Large intestine (tissue), 3 donors: ENCODE results near the gene TRAPPC10. TPM values are rescaled to one million over a fixed set of nuclear protein-coding genes. Genes with fewer than 3 reads are reported as not detected.

Experiments
- DNase-seq, 2 donors: peaks; one replicate each; pipeline versions ENCODE4 v3.0.0 to v3.0.0-alpha.2; 2013
- H3K27ac ChIP-seq: one replicate; pipeline ENCODE4 v1.5.1; 2013; ENCODE audit warnings: low read length
- H3K27me3 ChIP-seq: 2 replicates; pipeline ENCODE4 v1.6.1; 2013; ENCODE audit warnings: low read length; ENCODE audit not compliant: control insufficient read depth, insufficient read depth
- H3K36me3 ChIP-seq: 2 replicates; pipeline ENCODE4 v1.6.1; 2013; ENCODE audit warnings: low read length; ENCODE audit not compliant: control insufficient read depth, insufficient read depth
- H3K4me1 ChIP-seq: one replicate; pipeline ENCODE4 v1.6.1; 2013; ENCODE audit warnings: low read length; ENCODE audit not compliant: control insufficient read depth, insufficient read depth
- H3K4me3 ChIP-seq: one replicate; pipeline ENCODE4 v1.5.1; 2013; ENCODE audit warnings: low read length
- H3K9me3 ChIP-seq: one replicate; pipeline ENCODE4 v1.6.1; 2013; ENCODE audit warnings: mild to moderate bottlenecking, low read depth, low read length, moderate library complexity; ENCODE audit not compliant: control insufficient read depth
- WGBS: methylation state at CpG from one replicate; pipeline ENCODE4 v1.1.5; 2013; ENCODE audit warnings: low lambda C conversion rate; ENCODE audit not compliant: insufficient coverage; 5-methylcytosine and 5-hydroxymethylcytosine counted together
- polyA plus RNA-seq: library from polyadenylated mRNA; unstranded; fragments of 120-200 nt; gene quantifications from one replicate; pipeline ENCODE4 v1.2.1, GENCODE V29; 2013

TRAPPC10 gene
- polyA plus RNA-seq, 1 donor = 36.6 TPM

DNA sequence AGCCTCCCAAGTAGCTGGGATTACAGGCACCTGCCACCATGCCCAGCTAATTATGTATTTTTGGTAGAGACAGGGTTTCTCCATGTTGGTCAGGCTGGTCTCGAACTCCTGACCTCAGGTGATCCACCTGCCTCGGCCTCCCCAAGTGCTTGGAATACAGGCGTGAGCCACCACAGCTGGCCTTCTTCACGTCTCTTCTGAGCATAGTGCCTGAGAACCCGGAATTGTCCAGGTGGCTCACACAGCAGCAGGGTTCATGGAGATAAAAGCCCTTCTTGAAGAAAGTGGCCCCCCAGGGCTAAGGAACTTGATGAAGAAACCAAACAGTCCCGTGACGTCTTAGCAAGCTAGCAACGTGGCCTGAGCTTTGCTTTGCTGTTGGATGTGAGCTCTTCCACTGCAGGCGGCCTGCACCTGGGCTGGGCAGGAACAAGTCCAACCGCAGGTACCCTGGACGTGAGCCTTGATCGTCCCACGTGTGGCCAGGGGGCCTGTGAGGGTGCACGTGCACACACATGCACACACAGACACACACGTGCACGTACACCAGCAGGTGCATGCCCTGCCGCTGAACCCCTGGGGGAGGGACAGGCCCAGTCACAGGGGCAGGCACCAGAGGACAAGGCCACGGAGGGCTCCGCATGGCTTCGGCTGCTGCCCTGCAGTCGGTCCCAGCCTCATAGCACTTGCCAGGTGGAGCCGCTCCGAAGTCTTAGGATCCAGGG is 23.4 kb upstream of the TRAPPC10 start:
- H3K27ac ChIP-seq = no peak overlapping the region
- no peak overlapping the region for H3K4me3 ChIP-seq
- no peaks in the 10 kb centered on the region for H3K36me3 ChIP-seq
- H3K4me1 ChIP-seq = no peaks in the 10 kb centered on the region
- WGBS = no CpG with 5 or more reads among the region's 23 CpGs
- peaks cover 12% of the 10 kb centered on the region for H3K27me3 ChIP-seq
- DNase-seq = no peak
- H3K9me3 ChIP-seq = peaks cover 7% of the 10 kb centered on the region

DNA sequence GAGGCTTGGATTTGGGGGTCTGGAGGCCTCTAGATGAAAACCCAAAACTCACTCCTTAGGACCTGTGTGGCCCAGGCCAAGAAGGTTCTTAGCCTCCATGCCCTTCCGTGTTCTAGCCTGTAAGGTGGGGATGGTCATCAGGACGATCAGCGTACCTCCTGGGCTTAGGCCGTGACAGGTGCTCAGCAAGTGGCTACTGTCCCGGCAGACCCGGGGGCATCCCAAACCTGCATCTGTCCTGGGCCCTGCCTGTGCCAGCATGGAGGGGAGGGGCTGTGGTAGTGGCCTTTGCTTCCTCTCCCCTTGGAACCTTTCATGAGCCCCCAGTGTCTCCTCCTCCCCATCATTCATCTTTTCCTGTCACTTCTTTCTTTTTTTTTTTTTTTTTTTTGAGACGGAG is 22.7 kb upstream of the TRAPPC10 start:
- no peak overlapping the region for H3K4me3 ChIP-seq
- no peaks in the 10 kb centered on the region for H3K4me1 ChIP-seq
- H3K27ac ChIP-seq = no peak overlapping the region
- no CpG with 5 or more reads among the region's 7 CpGs for WGBS
- peaks cover 3% of the 10 kb centered on the region for H3K9me3 ChIP-seq
- no peak for DNase-seq
- H3K36me3 ChIP-seq = no peaks in the 10 kb centered on the region
- peaks cover 12% of the 10 kb centered on the region for H3K27me3 ChIP-seq

DNA sequence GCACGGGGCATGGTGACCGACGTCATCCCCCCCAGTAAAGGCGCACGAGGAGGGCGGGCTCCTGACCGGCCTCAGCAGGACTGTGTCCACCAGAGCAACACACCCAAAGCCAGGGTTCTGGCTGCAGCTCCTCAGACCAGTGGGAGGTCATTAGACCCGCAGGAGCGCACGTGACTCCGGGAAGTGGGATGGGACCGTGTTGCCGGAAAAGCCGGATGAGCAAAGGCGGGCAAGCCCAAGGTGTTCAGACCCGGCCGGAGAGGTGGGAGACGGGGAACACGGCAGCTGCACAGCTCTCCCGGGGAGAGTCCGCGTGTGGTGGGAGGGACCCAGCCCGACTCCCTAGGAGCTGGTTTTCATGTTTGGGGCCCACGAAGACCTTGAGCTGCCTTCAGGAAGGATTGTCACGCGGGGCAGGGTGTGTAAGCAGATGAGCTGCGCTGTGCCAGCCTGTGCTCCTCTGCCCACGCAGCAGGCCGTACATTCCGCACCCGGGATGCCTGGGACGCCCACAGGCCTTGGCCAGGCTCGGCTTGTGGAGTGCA is 20.6 kb upstream of the TRAPPC10 start:
- H3K36me3 ChIP-seq = no peaks in the 10 kb centered on the region
- peaks cover 3% of the 10 kb centered on the region for H3K9me3 ChIP-seq
- WGBS = no CpG with 5 or more reads among the region's 33 CpGs
- H3K27me3 ChIP-seq = peaks cover 8% of the 10 kb centered on the region
- H3K4me3 ChIP-seq = no peak overlapping the region
- DNase-seq = no peak
- no peaks in the 10 kb centered on the region for H3K4me1 ChIP-seq
- H3K27ac ChIP-seq = no peak overlapping the region

DNA sequence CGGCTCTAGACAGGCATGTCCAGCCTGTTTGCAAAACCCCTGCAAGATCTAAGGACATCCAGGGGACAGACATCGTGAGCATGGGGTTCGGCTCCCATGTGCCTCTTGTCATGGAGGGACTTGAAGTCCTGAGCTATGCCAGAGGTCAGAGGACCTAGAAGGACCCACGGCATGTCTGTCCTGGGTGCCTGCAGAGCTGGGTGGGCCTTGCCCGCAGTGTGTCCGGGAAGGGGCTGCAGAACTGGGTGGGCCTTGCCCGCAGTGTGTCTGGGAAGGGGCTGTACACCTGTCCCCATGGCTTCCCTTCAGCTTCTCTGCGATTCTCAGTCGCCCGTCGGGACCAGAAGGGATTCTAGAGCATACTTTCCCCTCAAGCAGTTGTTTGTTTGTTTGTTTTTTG is 20.0 kb upstream of the TRAPPC10 start:
- H3K36me3 ChIP-seq = no peaks in the 10 kb centered on the region
- H3K27ac ChIP-seq = no peak overlapping the region
- peaks cover 3% of the 10 kb centered on the region for H3K27me3 ChIP-seq
- no peak overlapping the region for H3K4me3 ChIP-seq
- H3K4me1 ChIP-seq = no peaks in the 10 kb centered on the region
- peaks cover 3% of the 10 kb centered on the region for H3K9me3 ChIP-seq
- WGBS = no CpG with 5 or more reads among the region's 11 CpGs
- DNase-seq = no peak

DNA sequence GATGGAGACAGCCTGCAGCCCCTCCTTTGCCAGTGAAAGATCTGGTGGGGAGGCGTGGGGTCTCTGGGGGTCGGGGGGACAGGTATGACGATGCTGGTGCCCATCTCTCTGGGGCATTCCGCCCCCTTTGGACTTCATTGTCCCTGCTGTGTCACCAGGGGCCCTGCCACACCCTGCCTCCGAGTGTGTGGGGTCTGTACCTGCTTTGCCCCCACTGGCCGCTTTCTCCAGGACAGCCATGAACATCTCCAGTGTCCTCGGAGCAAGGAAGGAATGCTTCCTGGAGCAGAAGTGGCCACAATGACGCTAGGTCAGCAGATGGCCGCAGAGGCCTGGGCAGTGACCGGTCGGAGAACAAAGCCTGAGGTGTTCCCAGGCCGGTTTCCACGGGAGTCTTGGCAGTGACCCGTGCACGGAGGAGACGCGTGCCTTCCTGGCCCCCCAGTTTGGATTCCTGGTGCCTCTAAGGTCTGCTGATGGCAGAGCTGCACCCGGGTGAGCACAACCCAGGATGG is 18.6 kb upstream of the TRAPPC10 start:
- no peaks in the 10 kb centered on the region for H3K4me1 ChIP-seq
- no peak overlapping the region for H3K27ac ChIP-seq
- peaks cover 3% of the 10 kb centered on the region for H3K9me3 ChIP-seq
- no peak for DNase-seq
- no CpG with 5 or more reads among the region's 18 CpGs for WGBS
- no peak overlapping the region for H3K4me3 ChIP-seq
- peaks cover 2% of the 10 kb centered on the region for H3K27me3 ChIP-seq
- no peaks in the 10 kb centered on the region for H3K36me3 ChIP-seq

DNA sequence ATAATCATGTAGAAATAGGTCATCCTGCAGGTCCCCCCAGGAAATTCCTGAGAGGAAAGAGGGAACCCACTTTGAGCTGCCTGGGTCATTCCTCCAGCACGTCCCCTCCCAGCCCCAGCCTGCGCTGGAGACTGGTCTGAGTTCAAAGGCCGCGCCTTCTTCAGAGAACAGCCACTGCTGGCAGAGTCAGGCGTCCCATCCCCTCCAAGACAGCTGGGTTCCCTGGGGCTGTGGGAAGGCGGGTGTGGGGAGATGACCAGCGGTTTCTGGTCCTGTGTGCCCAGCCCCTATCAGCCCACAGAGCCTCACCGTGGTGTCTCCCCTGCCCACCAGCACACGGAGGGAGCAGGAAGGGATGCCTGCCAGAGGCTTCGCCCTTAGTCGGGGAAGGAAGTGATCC is 18.0 kb upstream of the TRAPPC10 start:
- Histone ChIP-seq H3K27ac (no peak overlapping the region), H3K4me1 (no peaks in the 10 kb centered on the region), H3K36me3 (no peaks in the 10 kb centered on the region), H3K9me3 (peaks cover 3% of the 10 kb centered on the region), H3K4me3 (no peak overlapping the region), H3K27me3 (no peaks in the 10 kb centered on the region)
- WGBS = no CpG with 5 or more reads among the region's 11 CpGs
- DNase-seq = no peak

DNA sequence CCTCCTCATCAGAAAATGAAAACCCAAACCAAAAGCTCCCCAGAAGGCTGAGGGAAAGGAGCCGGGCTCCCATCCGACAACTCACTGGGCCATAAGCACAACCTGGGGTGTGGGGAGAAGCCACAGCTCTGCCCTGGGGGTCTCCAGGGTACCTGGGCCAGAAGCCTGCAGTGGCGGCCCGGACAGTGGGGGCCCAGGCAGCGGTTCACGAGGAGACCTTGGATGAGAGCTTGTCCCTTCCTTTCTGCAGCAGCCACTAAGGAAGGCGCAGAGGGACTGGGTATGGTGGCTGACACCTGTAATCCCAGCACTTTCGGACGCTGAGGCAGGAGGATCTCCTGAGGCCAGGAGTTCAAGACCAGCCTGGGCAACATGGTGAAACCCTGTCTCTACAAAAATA is 17.5 kb upstream of the TRAPPC10 start:
- DNase-seq = no peak
- Histone ChIP-seq H3K27ac (no peak overlapping the region), H3K4me1 (no peaks in the 10 kb centered on the region), H3K9me3 (peaks cover 3% of the 10 kb centered on the region), H3K4me3 (no peak overlapping the region), H3K36me3 (no peaks in the 10 kb centered on the region), H3K27me3 (no peaks in the 10 kb centered on the region)
- WGBS = no CpG with 5 or more reads among the region's 9 CpGs

DNA sequence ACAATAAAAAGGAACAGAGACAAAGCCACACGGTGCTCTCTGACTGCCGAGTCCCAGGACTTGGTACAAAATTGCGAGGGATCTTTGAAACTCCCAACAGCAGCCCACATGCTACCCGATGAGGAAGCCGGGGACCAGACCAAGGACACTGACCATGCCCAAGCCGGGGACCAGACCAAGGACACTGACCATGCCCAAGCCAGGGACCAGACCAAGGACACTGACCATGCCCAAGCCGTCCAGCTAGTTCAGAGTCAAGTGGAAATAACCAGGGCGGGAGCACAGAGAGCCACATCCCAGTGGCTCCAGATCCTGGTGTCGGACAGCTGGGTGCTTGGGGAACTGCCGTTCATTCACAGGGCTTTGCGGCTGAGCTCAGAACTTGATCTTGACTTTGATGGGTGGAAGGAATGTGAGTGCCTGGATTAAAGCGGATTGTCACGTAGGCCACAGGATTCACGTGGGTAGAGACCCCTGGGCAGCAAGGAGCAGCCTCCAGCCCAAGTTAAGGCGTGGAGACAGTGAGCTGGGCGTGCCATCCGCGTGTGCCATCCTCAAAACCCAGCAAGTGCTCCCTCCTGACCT is 16.5 kb upstream of the TRAPPC10 start:
- no CpG with 5 or more reads among the region's 18 CpGs for WGBS
- no peaks in the 10 kb centered on the region for H3K4me1 ChIP-seq
- H3K27ac ChIP-seq = no peak overlapping the region
- no peaks in the 10 kb centered on the region for H3K27me3 ChIP-seq
- H3K36me3 ChIP-seq = no peaks in the 10 kb centered on the region
- no peak for DNase-seq
- peaks cover 3% of the 10 kb centered on the region for H3K9me3 ChIP-seq
- H3K4me3 ChIP-seq = no peak overlapping the region

DNA sequence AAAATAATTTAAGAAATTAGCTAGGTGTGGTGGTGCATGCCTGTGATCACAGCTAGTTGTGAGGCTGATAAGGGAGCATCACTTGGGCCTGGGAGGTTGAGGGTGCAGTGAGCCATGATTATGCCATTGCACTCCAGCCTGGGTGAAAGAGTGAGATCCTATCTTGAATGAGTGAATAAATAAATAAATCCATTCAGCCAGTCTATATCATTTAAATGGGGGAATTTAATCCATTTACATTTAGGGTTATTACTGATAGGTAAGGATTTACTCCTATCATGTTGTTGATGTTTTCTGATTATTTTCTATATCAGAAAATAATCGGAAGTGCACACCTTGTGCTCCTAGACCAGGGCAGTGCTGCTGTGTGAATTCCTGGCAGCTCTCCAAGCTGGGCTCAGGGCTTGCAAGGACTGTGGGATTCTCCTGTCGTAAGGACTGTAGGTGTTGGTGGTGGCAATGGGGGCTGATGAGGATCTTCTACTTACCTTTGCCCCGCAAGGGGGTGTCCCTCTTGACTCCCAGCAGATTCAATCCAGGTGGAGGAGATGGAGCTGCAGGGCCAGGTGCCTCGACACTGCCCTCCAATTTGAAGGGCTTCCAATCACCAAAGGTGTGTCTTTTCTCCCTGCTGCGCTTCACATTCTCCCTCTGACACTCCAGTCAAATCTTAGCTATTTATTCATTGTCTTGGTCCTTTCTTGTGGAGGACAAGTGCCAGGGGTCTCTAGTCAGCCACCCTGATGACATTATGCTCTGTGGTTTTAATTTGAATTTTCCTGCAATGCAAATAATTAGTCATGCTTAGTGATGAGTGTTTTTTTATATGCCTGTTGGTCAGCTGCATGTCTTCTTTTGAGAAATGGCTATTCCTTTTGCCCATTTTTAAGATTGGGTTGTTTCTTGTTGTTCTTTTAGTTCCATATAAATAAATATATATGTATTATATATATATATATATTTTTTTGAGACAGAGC is 14.1 kb upstream of the TRAPPC10 start:
- WGBS = no CpG with 5 or more reads among the region's 5 CpGs
- H3K36me3 ChIP-seq = no peaks in the 10 kb centered on the region
- H3K4me1 ChIP-seq = no peaks in the 10 kb centered on the region

DNA sequence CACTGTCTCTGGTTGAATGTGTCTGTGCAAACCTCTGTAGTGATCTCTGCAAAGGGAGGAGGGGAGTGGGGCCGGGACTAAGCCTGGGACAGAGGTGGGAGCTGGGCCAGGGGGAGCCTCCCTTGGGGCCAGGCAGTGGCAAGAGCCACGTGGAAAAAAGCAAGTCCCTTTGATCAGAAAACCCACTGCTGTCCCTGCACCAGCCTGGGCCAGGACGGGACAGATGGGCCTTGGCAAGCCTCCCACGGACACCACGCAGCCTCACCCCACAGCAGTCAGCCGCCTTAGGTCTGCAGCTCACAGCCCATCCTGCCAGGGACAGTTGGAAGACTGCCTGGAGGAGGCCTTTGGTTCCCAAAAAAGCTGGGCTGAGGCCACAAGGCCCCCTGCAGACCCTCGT is 11.7 kb upstream of the TRAPPC10 start:
- no peaks in the 10 kb centered on the region for H3K36me3 ChIP-seq
- H3K4me3 ChIP-seq = no peak overlapping the region
- H3K4me1 ChIP-seq = no peaks in the 10 kb centered on the region
- no peaks in the 10 kb centered on the region for H3K27me3 ChIP-seq
- H3K9me3 ChIP-seq = no peaks in the 10 kb centered on the region
- no peak overlapping the region for H3K27ac ChIP-seq
- no CpG with 5 or more reads among the region's 7 CpGs for WGBS
- DNase-seq = no peak

More for the DNA sequence above, 14.1 kb upstream of the TRAPPC10 start:
- Histone ChIP-seq H3K27ac (no peak overlapping the region), H3K27me3 (no peaks in the 10 kb centered on the region), H3K4me3 (no peak overlapping the region), H3K9me3 (no peaks in the 10 kb centered on the region)
- DNase-seq = no peak
